ENCODE measurements around the gene CAND1. TPM values are rescaled to one million over a fixed set of nuclear protein-coding genes. Genes with fewer than 3 reads are reported as not detected.

Gene CAND1
- total RNA-seq, 1 experiment from 2014 or later, result 230 TPM

- H4K91ac ChIP-seq (ENCODE audit: insufficient read length, low read depth, low read length), result no peak overlapping the region
- H2BK15ac ChIP-seq (ENCODE audit: low read depth, low read length), result no peak overlapping the region
- no CpG with 5 or more reads among the region's 2 CpGs for WGBS (ENCODE audit: extremely low coverage, insufficient read length, low lambda C conversion rate)
- H2BK12ac ChIP-seq (ENCODE audit: insufficient read length, low read depth, low read length), result no peak overlapping the region
- H2BK120ac ChIP-seq (ENCODE audit: low read depth, low read length, poor library complexity, severe bottlenecking), result no peak overlapping the region
- H3K27ac ChIP-seq (ENCODE audit: insufficient read length, low read depth, low read length), result no peak overlapping the region
- no peak for DNase-seq
- H4K5ac ChIP-seq (ENCODE audit: insufficient read length, low read depth, low read length), result no peak overlapping the region
- H3K4me1 Mint-ChIP-seq, result no peaks in the 10 kb centered on the region
- H3K4me2 ChIP-seq (ENCODE audit: insufficient read depth, insufficient read length, low read length), result no peak overlapping the region
- no peak overlapping the region for H3K27ac Mint-ChIP-seq
- H3K4me3 Mint-ChIP-seq, result no peak overlapping the region
- H3K4ac ChIP-seq (ENCODE audit: low read depth, low read length), result no peak overlapping the region
- no peak overlapping the region for H3K18ac ChIP-seq (ENCODE audit: insufficient read length, low read depth, low read length)
- no peak for TF ChIP-seq CTCF (conservative IDR thresholded peaks at IDR 0.05)
- no peak overlapping the region for H4K8ac ChIP-seq (replicated peaks; ENCODE audit: insufficient read length, low read depth, low read length)
- H3K79me1 ChIP-seq (ENCODE audit: insufficient read depth, low read depth, low read length, poor library complexity, severe bottlenecking), result no peaks in the 10 kb centered on the region
- H2AFZ ChIP-seq (ENCODE audit: low read length), result no peak overlapping the region
- no peak overlapping the region for H3K23ac ChIP-seq (ENCODE audit: insufficient read length, low read depth, low read length)
- H3K9ac ChIP-seq (ENCODE audit: extremely low read depth, insufficient read length, low read length), result no peak overlapping the region
- H3K9me3 ChIP-seq (ENCODE audit: control insufficient read depth, low read depth, low read length), result no peaks in the 10 kb centered on the region
- H3K36me3 Mint-ChIP-seq (ENCODE audit: insufficient read depth in 1 of 3, low read depth in 3 of 3), result peaks cover 26 to 82% (median 76%) of the 10 kb centered on the region in 3 experiments; a peak in 6 of 7 replicates
- H3K14ac ChIP-seq (ENCODE audit: insufficient read depth, low read length), result no peak overlapping the region
- no peaks in the 10 kb centered on the region for H3K79me2 ChIP-seq (ENCODE audit: insufficient read depth, low read length)
- H3K56ac ChIP-seq (ENCODE audit: insufficient read length, low read depth, low read length), result no peak overlapping the region
- no peaks in the 10 kb centered on the region for H3K4me1 ChIP-seq (ENCODE audit: insufficient read depth, low read length)
- no peak overlapping the region for H2AK5ac ChIP-seq (ENCODE audit: insufficient read length, low read length)
- no peaks in the 10 kb centered on the region for H3K9me3 Mint-ChIP-seq
- H3K27me3 Mint-ChIP-seq (ENCODE audit: low read depth), result no peaks in the 10 kb centered on the region
- no peak overlapping the region for H3T11ph ChIP-seq (ENCODE audit: low read length)
- no peak overlapping the region for H2BK5ac ChIP-seq (ENCODE audit: insufficient read length, low read length)
- H4K20me1 ChIP-seq (ENCODE audit: control insufficient read depth, insufficient read depth, insufficient read length), result no peaks in the 10 kb centered on the region
- no peaks in the 10 kb centered on the region for H3K23me2 ChIP-seq (ENCODE audit: insufficient read length, low read depth, low read length, poor library complexity, severe bottlenecking)
- H3K27me3 ChIP-seq (ENCODE audit: insufficient read depth, low read length), result no peaks in the 10 kb centered on the region
- H2BK20ac ChIP-seq (ENCODE audit: low read depth, low read length, poor library complexity, severe bottlenecking), result no peak overlapping the region
Observed at GRCh38 chr12:67306712-67307111, 37.6 kb downstream of the CAND1 start.

Measured in H9 (cell line).